ENCODE data around the gene LYRM2. TPM values are rescaled to one million over a fixed set of nuclear protein-coding genes. Genes with fewer than 3 reads are reported as not detected.

Gene LYRM2
- total RNA-seq, 6 experiments from 2014 or later, result 10.8 to 16.3 (median 12.8) TPM

DNA sequence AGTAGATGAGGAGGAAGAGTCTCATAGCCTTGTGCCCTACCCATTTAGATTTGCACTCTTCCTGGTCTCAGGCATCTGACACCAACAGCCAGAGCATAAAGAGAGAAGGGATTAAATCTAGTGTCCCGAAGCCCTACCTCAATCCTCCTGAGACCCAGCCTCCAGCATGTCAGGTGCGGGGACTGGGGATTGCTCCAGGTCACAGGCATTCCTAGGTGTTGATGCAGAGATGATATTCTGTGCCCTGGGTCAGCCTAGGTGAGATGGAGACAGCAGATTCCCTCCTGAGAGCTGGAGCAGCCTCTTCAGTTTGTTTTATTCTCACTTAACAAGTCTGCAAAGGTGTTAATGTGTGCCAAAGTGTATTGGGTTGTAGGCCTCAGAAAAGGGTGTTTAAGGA is 115.8 kb downstream of the LYRM2 start:
- 80% methylated on average over 1 of the region's 2 CpGs for WGBS (ENCODE audit: insufficient coverage, low coverage, low lambda C conversion rate, missing lambda C conversion rate)
- no peak for TF ChIP-seq POLR2A (IDR thresholded peaks at IDR 0.05)
- TF ChIP-seq, protein P1, sequence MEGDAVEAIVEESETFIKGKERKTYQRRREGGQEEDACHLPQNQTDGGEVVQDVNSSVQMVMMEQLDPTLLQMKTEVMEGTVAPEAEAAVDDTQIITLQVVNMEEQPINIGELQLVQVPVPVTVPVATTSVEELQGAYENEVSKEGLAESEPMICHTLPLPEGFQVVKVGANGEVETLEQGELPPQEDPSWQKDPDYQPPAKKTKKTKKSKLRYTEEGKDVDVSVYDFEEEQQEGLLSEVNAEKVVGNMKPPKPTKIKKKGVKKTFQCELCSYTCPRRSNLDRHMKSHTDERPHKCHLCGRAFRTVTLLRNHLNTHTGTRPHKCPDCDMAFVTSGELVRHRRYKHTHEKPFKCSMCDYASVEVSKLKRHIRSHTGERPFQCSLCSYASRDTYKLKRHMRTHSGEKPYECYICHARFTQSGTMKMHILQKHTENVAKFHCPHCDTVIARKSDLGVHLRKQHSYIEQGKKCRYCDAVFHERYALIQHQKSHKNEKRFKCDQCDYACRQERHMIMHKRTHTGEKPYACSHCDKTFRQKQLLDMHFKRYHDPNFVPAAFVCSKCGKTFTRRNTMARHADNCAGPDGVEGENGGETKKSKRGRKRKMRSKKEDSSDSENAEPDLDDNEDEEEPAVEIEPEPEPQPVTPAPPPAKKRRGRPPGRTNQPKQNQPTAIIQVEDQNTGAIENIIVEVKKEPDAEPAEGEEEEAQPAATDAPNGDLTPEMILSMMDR (IDR thresholded peaks at IDR 0.05), result no peak
- intact Hi-C loops (cut with DNase I), result no loop called here

DNA sequence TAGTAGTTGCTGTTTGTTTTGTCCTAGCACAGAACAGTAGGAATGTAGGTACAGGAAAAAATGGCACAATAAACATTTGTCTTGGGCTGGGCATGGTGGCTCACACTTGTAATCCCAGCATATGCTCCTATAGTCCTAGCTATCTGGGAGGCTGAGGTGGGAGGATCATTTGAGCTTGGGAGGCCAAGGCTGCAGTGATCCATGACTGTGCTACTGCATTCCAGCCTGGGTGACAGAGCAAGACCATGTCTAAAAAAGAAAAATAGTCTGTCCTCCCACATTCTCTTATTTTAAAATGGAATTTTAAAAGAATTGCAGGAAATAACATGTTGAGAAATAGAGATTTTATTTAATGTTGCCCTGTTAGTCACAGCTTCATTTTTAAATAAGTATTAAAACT is 117.8 kb downstream of the LYRM2 start:
- no peaks in the 10 kb centered on the region for H3K36me3 ChIP-seq
- H3K27ac ChIP-seq, result no peak overlapping the region
- H3K4me3 ChIP-seq, result no peak overlapping the region
- intact Hi-C loops (cut with DNase I), result no loop called here
- no peak for ATAC-seq
- no peak for DNase-seq
- TF ChIP-seq, protein P1 (IDR thresholded peaks at IDR 0.05), result no peak
- H3K4me1 ChIP-seq, result no peaks in the 10 kb centered on the region
- H3K9me3 ChIP-seq, result no peaks in the 10 kb centered on the region
- H3K27me3 ChIP-seq, result no peaks in the 10 kb centered on the region

More for the DNA sequence above, 115.8 kb downstream of the LYRM2 start:
- Histone ChIP-seq H3K4me1 (no peaks in the 10 kb centered on the region), H3K27ac (no peak overlapping the region), H3K27me3 (no peaks in the 10 kb centered on the region), H3K4me3 (no peak overlapping the region), H3K36me3 (no peaks in the 10 kb centered on the region), H3K9me3 (no peaks in the 10 kb centered on the region)
- no peak for ATAC-seq
- no peak for DNase-seq

DNA sequence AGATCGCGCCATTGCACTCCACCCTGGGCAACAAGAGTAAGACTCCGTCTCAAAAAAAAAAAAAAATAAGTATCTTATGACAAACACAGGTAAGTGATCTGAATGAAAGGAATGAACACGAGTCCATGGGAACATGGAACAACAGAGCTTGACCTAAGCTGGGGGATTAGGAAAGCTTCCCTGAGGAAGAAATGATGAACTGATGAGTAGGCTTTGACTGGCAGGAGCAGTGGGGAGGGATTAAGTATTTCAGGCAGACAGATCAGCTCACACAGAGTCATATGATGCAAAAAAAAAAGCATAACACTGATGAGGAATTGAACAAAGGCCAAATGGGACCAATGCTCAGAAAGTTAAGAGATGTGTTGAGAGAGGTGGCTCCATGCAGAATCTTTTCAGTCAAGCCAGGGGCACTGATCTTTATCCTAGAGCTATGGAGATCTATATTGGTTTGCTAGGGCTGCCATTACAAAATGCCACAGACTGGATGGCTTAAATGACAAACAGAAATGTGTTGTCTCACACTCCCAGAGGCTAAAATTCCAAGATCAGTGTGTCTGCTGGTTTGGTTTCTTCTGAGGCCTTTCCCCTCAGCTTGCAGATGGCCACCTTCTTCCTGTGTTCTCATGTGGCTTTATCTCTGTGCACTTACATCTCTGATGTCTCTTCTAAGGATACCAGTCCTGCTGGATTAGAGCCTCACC is 120.0 kb downstream of the LYRM2 start:
- Histone ChIP-seq H3K9me3 (no peaks in the 10 kb centered on the region), H3K4me1 (no peaks in the 10 kb centered on the region), H3K27ac (no peak overlapping the region), H3K27me3 (no peaks in the 10 kb centered on the region), H3K4me3 (no peak overlapping the region), H3K36me3 (no peaks in the 10 kb centered on the region)
- intact Hi-C loops (cut with DNase I), result no loop called here
- DNase-seq, result no peak
- TF ChIP-seq POLR2A (IDR thresholded peaks at IDR 0.05), result no peak
- TF ChIP-seq, protein P1 (IDR thresholded peaks at IDR 0.05), result no peak
- whole genome bisulfite sequencing (ENCODE audit: insufficient coverage, low coverage, low lambda C conversion rate, missing lambda C conversion rate), result 85% methylated on average over 4 of the region's 4 CpGs
- ATAC-seq, result no peak

Other genes starting within 250 kb of the LYRM2 start
- 10 to 100 TPM in 4 of 6 experiments, 1 to 10 TPM in 2; 7.1 to 18.7 (median 12.2) TPM for gene RRAGD, start 226.5 kb downstream of the LYRM2 start, total RNA-seq
- gene ANKRD6, start 205.6 kb downstream of the LYRM2 start, total RNA-seq, result 10 to 100 TPM in 2 of 6 experiments, 1 to 10 TPM in 4; 5.3 to 14.8 (median 8.3) TPM
- gene MDN1, start 181.0 kb upstream of the LYRM2 start, total RNA-seq, result 10 to 100 TPM; 13.8 to 49.6 (median 25.5) TPM
- 1 to 10 TPM; 3.9 to 6.2 (median 5.0) TPM for gene CASP8AP2, start 191.1 kb upstream of the LYRM2 start, total RNA-seq

All from right lobe of liver (tissue), 6 donors.